Measurements from ENCODE around the gene CACNA2D3. TPM values are rescaled to one million over a fixed set of nuclear protein-coding genes. Genes with fewer than 3 reads are reported as not detected.

Gene CACNA2D3
- total RNA-seq, 1 donor from 2014 or later, result 0.17 TPM

- TF ChIP-seq, protein P1, sequence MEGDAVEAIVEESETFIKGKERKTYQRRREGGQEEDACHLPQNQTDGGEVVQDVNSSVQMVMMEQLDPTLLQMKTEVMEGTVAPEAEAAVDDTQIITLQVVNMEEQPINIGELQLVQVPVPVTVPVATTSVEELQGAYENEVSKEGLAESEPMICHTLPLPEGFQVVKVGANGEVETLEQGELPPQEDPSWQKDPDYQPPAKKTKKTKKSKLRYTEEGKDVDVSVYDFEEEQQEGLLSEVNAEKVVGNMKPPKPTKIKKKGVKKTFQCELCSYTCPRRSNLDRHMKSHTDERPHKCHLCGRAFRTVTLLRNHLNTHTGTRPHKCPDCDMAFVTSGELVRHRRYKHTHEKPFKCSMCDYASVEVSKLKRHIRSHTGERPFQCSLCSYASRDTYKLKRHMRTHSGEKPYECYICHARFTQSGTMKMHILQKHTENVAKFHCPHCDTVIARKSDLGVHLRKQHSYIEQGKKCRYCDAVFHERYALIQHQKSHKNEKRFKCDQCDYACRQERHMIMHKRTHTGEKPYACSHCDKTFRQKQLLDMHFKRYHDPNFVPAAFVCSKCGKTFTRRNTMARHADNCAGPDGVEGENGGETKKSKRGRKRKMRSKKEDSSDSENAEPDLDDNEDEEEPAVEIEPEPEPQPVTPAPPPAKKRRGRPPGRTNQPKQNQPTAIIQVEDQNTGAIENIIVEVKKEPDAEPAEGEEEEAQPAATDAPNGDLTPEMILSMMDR (IDR thresholded peaks at IDR 0.05; ENCODE audit: insufficient read depth, low read length, poor library complexity, severe bottlenecking), result no peak
- no peak for DNase-seq (ENCODE audit: low read depth)
- no peak overlapping the region for H3K4me3 ChIP-seq (ENCODE audit: low read depth, low read length)
- peaks cover 2% of the 10 kb centered on the region for H3K27me3 ChIP-seq (ENCODE audit: control insufficient read depth, insufficient read depth, low read length)
- H3K36me3 ChIP-seq (ENCODE audit: control insufficient read depth, insufficient read depth, low read length), result no peaks in the 10 kb centered on the region
These were observed 28.6 kb downstream of the CACNA2D3 start for GRCh38 chr3:54150864-54151467.

DNA sequence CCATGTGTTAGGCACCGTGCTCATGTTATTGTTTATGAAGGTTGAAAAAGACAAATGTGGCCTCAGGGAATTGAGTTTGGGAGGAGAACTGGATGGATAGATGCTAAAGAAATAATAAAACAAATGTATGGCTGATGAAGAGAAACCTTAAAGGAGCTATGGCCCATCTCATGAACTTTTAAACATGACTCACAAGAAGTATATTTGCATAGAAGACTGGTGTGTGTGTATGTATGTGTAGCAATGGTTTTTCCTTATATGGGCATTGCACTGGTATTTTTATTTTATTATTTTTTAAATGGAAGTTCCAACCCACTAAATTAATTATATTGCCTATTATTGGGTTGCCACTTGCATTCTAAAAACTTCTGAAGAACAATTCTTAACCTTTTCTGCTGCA lies 31.1 kb downstream of the CACNA2D3 start:
- no peaks in the 10 kb centered on the region for H3K27me3 ChIP-seq (ENCODE audit: control insufficient read depth, insufficient read depth, low read length)
- H3K4me3 ChIP-seq (ENCODE audit: low read depth, low read length), result no peak overlapping the region
- TF ChIP-seq, protein P1 (IDR thresholded peaks at IDR 0.05; ENCODE audit: insufficient read depth, low read length, poor library complexity, severe bottlenecking), result no peak
- no peaks in the 10 kb centered on the region for H3K36me3 ChIP-seq (ENCODE audit: control insufficient read depth, insufficient read depth, low read length)
- DNase-seq (ENCODE audit: low read depth), result no peak

- Histone ChIP-seq H3K36me3 (ENCODE audit: control insufficient read depth, insufficient read depth, low read length) (no peaks in the 10 kb centered on the region), H3K4me3 (ENCODE audit: low read depth, low read length) (no peak overlapping the region), H3K27me3 (ENCODE audit: control insufficient read depth, insufficient read depth, low read length) (no peaks in the 10 kb centered on the region)
- DNase-seq (ENCODE audit: low read depth), result no peak
- TF ChIP-seq, protein P1 (IDR thresholded peaks at IDR 0.05; ENCODE audit: insufficient read depth, low read length, poor library complexity, severe bottlenecking), result no peak
These were observed 35.5 kb downstream of the CACNA2D3 start for GRCh38 chr3:54157860-54158259.

- H3K4me3 ChIP-seq (ENCODE audit: low read depth, low read length), result no peak overlapping the region
- DNase-seq (ENCODE audit: low read depth), result no peak
- H3K36me3 ChIP-seq (ENCODE audit: control insufficient read depth, insufficient read depth, low read length), result no peaks in the 10 kb centered on the region
- TF ChIP-seq, protein P1 (IDR thresholded peaks at IDR 0.05; ENCODE audit: insufficient read depth, low read length, poor library complexity, severe bottlenecking), result no peak
- H3K27me3 ChIP-seq (ENCODE audit: control insufficient read depth, insufficient read depth, low read length), result no peaks in the 10 kb centered on the region
These were observed 37.6 kb downstream of the CACNA2D3 start for GRCh38 chr3:54159917-54160316.

GRCh38 chr3:54163441-54163840 lies 41.1 kb downstream of the CACNA2D3 start:
- TF ChIP-seq, protein P1 (IDR thresholded peaks at IDR 0.05; ENCODE audit: insufficient read depth, low read length, poor library complexity, severe bottlenecking), result no peak
- H3K36me3 ChIP-seq (ENCODE audit: control insufficient read depth, insufficient read depth, low read length), result no peaks in the 10 kb centered on the region
- no peak for DNase-seq (ENCODE audit: low read depth)
- no peak overlapping the region for H3K4me3 ChIP-seq (ENCODE audit: low read depth, low read length)
- no peaks in the 10 kb centered on the region for H3K27me3 ChIP-seq (ENCODE audit: control insufficient read depth, insufficient read depth, low read length)
